Activated CD4-positive, alpha-beta memory T cell treated with anti-CD3 and anti-CD28 coated beads, Interleukin-2, amount 10 ng/mL, durations not matched to agents 7 days and 5 days (primary cell): ENCODE measurements around the gene HSPB1. TPM values are rescaled to one million over a fixed set of nuclear protein-coding genes. Genes with fewer than 3 reads are reported as not detected.
"Not testable (repeated sequence)": the region's sequence is repeated elsewhere in the genome, so short reads cannot be mapped to it uniquely, and the experiment has no call there.

Experiments
- CTCF ChIA-PET: fragments of 350-600 bp; sonication (Branson Sonifier 250); formaldehyde crosslinking; loops from one replicate; lab custom pipeline; 2021; ENCODE audit warnings: antibody characterized with exemption, inconsistent platforms; lab: Charles Lee
- POLR2A ChIA-PET: fragments of 350-600 bp; sonication (Branson Sonifier 250); formaldehyde crosslinking; loops from one replicate; lab custom pipeline; 2021; ENCODE audit warnings: antibody characterized with exemption; lab: Charles Lee
- DNase-seq: peaks from one replicate; pipeline ENCODE4 v3.0.0-alpha.2; 2020
- H3K27ac Mint-ChIP-seq: one replicate; pipeline ENCODE4 v1.8.0; 2021; ENCODE audit warnings: mild to moderate bottlenecking, mixed read lengths
- H3K27me3 Mint-ChIP-seq: one replicate; pipeline ENCODE4 v1.8.0; 2021; ENCODE audit warnings: mixed read lengths
- H3K36me3 Mint-ChIP-seq: one replicate; pipeline ENCODE4 v1.8.0; 2021; ENCODE audit warnings: low read depth, mixed read lengths
- H3K4me1 Mint-ChIP-seq: one replicate; pipeline ENCODE4 v1.8.0; 2021; ENCODE audit warnings: mixed read lengths
- H3K4me3 Mint-ChIP-seq: one replicate; pipeline ENCODE4 v1.8.0; 2021; ENCODE audit warnings: mild to moderate bottlenecking, mixed read lengths
- H3K9me3 Mint-ChIP-seq: one replicate; pipeline ENCODE4 v1.8.0; 2021; ENCODE audit warnings: mixed read lengths
- total RNA-seq, 2 experiments: library from RNA; stranded (reverse); gene quantifications; one replicate each; pipeline ENCODE4 v1.2.3, GENCODE V29; 2021

Gene HSPB1
- total RNA-seq, 2 experiments from 2014 or later = 33.7 to 38.4 TPM

DNA sequence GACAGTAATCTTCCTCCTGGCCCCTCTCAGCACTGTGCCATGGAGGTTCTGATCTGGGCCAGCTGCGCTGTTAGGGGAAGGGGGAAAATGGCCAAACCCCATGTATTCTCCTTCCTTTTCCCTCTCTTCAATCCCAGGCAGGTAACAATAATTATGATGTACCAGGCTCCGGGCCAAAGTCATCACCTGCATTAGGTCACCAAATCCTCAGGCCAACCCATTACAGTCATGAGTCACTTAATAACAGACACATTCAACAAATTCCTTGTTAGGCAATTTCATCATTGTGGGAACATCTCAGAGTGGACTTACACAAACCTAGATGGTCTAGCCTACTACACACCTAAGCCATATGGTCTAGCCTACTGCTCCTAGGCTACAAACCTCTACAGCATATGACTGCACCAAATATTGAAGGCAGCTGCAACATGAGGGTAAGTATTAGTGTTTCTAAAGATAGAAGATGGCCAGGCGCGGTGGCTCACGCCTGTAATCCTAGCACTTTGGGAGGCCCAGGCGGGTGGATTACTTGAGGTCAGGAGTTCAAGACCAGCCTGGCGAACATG, 2.2 kb upstream of the HSPB1 start:
- Mint-ChIP-seq H3K36me3 (no peaks in the 10 kb centered on the region), H3K27me3 (peaks cover 9% of the 10 kb centered on the region), H3K4me3 (no peak overlapping the region), H3K9me3 (no peaks in the 10 kb centered on the region), H3K27ac (no peak overlapping the region), H3K4me1 (peaks cover 20% of the 10 kb centered on the region)
- DNase-seq = no peak
- CTCF ChIA-PET = interaction anchor here (0.6 to 1.9 kb wide), 2 partner anchors 9 to 11 kb away, joined by 3 to 4 read pairs; no protein-coding TSS in a partner anchor
- POLR2A ChIA-PET = no interaction called here

DNA sequence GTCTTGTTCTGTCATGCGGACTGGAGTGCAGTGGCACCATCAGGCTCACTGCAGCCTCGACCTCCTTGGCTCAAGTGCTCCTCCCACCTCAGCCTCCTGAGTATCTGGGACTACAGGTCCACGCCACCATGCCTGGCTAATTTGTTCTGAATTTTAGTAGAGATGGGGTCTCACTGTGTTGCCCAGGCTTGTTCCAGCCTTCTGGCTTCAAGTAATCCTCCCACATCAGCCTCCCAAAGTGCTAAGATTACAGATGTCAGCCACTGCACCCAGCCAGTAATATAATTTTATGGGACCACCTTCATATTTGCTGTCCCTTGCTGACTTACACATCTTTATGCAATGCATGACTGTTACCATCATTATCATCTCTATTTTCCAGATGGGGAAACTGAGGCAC, 1.5 kb upstream of the HSPB1 start:
- peaks cover 20% of the 10 kb centered on the region for H3K4me1 Mint-ChIP-seq
- CTCF ChIA-PET = interaction anchor here (1.9 kb wide), 1 partner anchor 10 kb away, joined by 4 read pairs; no protein-coding TSS in a partner anchor
- H3K27ac Mint-ChIP-seq = no peak overlapping the region
- H3K36me3 Mint-ChIP-seq = no peaks in the 10 kb centered on the region
- H3K4me3 Mint-ChIP-seq = no peak overlapping the region
- DNase-seq = no peak
- H3K27me3 Mint-ChIP-seq = peaks cover 9% of the 10 kb centered on the region
- POLR2A ChIA-PET = interaction anchor here (0.6 kb wide), 1 partner anchor 410 kb away, joined by 3 read pairs; no protein-coding TSS in a partner anchor
- no peaks in the 10 kb centered on the region for H3K9me3 Mint-ChIP-seq

DNA sequence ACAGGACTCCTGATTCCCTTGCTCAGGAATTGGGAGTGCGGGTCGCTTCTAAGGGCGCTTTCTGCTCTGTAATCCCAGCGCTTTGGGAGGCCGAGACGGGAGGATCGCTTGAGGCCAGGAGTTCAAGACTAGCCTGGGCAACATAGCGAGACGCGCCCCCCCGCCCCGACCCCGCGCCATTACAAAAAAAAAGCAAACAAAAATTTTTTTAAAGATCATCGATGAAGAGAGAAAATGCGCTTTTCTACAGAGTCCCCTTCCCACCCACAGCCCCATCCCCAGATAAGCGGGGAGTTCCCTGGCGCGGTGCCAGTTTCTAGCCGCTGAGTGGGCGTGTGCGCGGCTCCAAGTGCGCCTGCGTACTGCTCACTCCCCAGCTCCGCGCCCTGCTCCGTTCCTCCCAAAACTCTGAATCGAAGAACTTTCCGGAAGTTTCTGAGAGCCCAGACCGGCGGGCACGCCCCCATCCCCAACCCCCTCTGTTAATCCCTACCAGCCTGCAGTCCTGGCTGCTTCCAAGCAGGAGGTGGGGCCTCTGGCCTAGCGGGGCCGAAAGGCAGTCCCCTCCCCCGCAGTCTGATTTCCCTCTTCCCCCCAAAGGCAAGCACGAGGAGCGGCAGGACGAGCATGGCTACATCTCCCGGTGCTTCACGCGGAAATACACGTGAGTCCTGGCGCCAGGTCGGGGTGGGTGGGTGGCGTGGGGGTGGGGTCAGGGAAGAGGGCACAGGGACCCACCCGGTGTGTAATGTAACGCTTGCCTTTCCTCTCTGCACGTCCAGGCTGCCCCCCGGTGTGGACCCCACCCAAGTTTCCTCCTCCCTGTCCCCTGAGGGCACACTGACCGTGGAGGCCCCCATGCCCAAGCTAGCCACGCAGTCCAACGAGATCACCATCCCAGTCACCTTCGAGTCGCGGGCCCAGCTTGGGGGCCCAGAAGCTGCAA, 1.0 kb downstream of the HSPB1 start:
- peak; percentile 72 for DNase-seq
- POLR2A ChIA-PET = interaction anchor here (3.8 kb wide), 1 partner anchor 14 kb away, joined by 19 read pairs; no protein-coding TSS in a partner anchor

DNA sequence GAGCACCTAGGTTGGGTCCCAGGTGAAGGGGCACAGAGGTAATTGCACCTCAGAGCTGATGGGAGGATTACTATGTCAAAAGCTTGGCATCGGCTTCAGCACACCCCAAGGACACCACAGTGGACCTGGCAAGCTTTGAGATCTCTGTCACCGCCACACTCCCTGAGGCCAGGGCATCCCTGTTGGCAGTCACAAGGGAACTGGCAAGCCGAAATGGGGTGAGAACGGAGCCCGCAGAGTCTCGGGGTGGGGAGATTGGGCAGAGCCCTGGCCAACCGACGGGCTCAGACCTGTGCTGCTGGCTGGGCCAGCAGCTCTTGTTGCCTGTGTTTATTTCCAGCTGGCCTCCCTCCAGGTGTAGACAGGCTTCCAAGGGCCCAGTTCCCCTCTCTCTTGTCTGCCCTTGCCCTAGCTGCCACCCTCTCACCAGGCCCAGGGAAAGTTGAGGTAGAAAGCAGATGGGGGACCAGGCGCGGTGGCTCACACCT, 2.5 kb downstream of the HSPB1 start:
- DNase-seq = no peak
- no peak overlapping the region for H3K27ac Mint-ChIP-seq

More for the DNA sequence above, 1.0 kb downstream of the HSPB1 start:
- H3K4me1 Mint-ChIP-seq = peaks cover 18% of the 10 kb centered on the region
- H3K27me3 Mint-ChIP-seq = peaks cover 9% of the 10 kb centered on the region
- H3K9me3 Mint-ChIP-seq = no peaks in the 10 kb centered on the region
- H3K4me3 Mint-ChIP-seq = peak overlapping the region; percentile 84
- H3K27ac Mint-ChIP-seq = peak overlapping the region; percentile 67
- CTCF ChIA-PET = interaction anchor here (0.7 to 2.7 kb wide), 4 partner anchors 11 to 15 kb away, joined by 3 to 18 read pairs (median 7); no protein-coding TSS in a partner anchor
- H3K36me3 Mint-ChIP-seq = no peaks in the 10 kb centered on the region

DNA sequence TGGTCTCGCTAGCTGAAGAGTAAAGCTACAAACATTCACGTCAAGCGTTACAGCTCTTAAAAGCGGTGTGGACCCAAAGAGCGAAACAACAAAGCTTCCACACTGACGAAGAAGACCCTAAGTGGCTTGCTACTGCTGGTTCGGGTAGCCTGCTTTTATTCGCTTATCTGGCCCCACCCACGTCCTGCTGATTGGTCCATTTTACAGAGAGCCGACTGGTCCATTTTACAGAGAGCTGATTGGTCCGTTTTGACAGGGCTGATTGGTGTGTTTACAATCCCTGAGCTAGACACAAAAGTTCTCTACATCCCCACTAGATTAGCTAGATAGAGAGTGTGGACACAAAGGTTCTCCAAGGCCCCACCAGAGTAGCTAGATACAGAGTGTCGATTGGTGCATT, 6.4 kb downstream of the HSPB1 start:
- H3K4me3 Mint-ChIP-seq, H3K4me1 Mint-ChIP-seq, H3K9me3 Mint-ChIP-seq, H3K36me3 Mint-ChIP-seq, H3K27me3 Mint-ChIP-seq, DNase-seq, H3K27ac Mint-ChIP-seq: not testable (repeated sequence)
- CTCF ChIA-PET = interaction anchor here (1.4 kb wide), 1 partner anchor 17 kb away, joined by 10 read pairs; no protein-coding TSS in a partner anchor
- POLR2A ChIA-PET = interaction anchor here (1.3 kb wide), 1 partner anchor 9 kb away, joined by 6 read pairs; no protein-coding TSS in a partner anchor

More for the DNA sequence above, 2.5 kb downstream of the HSPB1 start:
- H3K36me3 Mint-ChIP-seq = no peaks in the 10 kb centered on the region
- no peaks in the 10 kb centered on the region for H3K9me3 Mint-ChIP-seq
- peak overlapping the region; percentile 3 for H3K4me3 Mint-ChIP-seq
- CTCF ChIA-PET = interaction anchor here (0.8 to 2.2 kb wide), 6 partner anchors 9 to 36 kb away, joined by 3 to 15 read pairs (median 4); no protein-coding TSS in a partner anchor
- peaks cover 9% of the 10 kb centered on the region for H3K27me3 Mint-ChIP-seq
- POLR2A ChIA-PET = interaction anchor here (3.8 kb wide), 1 partner anchor 13 kb away, joined by 19 read pairs; no protein-coding TSS in a partner anchor
- H3K4me1 Mint-ChIP-seq = peaks cover 18% of the 10 kb centered on the region

DNA sequence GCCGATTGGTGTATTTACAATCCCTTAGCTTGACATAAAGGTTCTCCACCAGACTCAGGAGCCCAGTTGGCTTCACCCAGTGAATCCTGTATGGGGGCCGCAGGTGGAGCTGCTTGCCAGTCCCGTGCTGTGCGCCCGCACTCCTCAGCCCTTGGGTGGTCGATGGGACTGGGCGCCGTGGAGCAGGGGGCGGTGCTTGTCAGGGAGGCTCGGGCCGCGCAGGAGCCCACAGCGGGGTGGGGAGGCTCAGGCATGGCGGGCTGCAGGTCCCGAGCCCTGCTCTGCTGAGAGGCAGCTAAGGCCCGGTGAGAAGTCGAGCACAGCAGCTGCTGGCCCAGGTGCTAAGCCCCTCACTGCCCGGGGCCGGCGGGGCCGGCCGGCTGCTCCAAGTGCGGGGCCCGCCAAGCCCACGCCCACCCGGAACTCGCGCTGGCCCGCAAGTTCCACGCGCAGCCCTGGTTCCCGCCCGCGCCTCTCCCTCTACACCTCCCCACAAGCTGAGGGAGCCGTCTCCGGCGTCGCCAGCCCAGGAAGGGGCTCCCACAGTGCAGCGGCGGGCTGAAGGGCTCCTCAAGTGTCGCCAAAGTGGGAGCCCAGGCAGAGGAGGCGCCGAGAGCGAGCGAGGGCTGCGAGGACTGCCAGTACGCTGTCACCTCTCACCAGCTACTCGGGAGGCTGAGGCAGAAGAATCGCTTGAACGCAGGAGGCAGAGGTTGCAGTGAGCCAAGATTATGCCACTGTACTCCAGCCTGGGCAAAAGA, 7.0 kb downstream of the HSPB1 start:
- not testable (repeated sequence) for H3K27ac Mint-ChIP-seq, H3K4me3 Mint-ChIP-seq, H3K9me3 Mint-ChIP-seq, DNase-seq, H3K4me1 Mint-ChIP-seq, H3K27me3 Mint-ChIP-seq, H3K36me3 Mint-ChIP-seq
- ChIA-PET CTCF (interaction anchor here (1.2 to 1.4 kb wide), 2 partner anchors 18 to 131 kb away, joined by 4 to 10 read pairs; no protein-coding TSS in a partner anchor), POLR2A (interaction anchor here (1.3 kb wide), 1 partner anchor 8 kb away, joined by 6 read pairs; no protein-coding TSS in a partner anchor)

DNA sequence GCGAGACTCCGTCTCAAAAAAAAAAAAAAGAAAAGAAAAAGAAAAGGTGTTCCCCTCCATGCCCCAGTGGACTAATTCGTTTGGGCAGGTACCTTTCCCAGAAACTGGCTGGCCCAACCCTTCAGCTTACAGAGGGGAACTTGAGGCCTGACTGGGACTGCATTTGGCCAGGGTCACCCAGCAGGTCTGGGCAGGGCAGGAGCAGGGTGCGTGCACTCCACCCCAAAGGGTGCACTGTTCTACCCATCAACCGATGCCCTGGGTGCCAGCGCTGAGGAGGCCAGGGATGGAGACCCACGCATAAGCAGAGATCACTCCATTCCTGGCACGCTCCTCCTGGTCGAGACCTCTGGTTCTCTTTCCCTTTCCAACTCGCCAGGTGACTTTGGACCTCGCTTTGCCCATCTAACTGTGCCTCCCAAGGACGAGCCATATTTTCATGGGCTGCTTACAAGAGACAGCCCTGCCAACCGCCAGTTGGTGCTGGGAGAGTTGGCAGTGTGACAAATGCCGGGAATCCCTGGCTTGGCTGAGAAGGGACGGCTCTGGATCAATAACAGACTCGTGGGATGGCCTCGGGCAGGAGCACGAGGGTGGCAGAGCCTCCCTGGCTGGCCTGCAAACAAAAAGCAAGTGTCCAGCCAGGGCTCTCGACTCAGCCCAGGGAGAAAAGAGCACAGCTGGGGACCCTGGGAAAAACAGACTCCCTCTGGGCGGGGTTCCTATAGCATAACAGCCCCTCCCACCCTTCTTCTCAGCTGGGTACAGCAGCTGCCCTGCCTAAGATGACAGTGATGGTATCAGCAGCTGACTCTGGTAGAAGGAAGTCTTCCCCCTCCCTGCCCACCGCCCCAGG, 7.9 kb downstream of the HSPB1 start:
- no peaks in the 10 kb centered on the region for H3K36me3 Mint-ChIP-seq
- no peak overlapping the region for H3K27ac Mint-ChIP-seq
- no peaks in the 10 kb centered on the region for H3K9me3 Mint-ChIP-seq
- ChIA-PET CTCF (interaction anchor here (1.2 to 9.2 kb wide), 2 partner anchors 17 to 132 kb away, joined by 4 to 125 read pairs; no protein-coding TSS in a partner anchor), POLR2A (interaction anchor here (0.9 kb wide), 1 partner anchor 133 kb away, joined by 3 read pairs; no protein-coding TSS in a partner anchor)
- no peak overlapping the region for H3K4me3 Mint-ChIP-seq
- peaks cover 10% of the 10 kb centered on the region for H3K4me1 Mint-ChIP-seq
- no peak for DNase-seq
- no peaks in the 10 kb centered on the region for H3K27me3 Mint-ChIP-seq

DNA sequence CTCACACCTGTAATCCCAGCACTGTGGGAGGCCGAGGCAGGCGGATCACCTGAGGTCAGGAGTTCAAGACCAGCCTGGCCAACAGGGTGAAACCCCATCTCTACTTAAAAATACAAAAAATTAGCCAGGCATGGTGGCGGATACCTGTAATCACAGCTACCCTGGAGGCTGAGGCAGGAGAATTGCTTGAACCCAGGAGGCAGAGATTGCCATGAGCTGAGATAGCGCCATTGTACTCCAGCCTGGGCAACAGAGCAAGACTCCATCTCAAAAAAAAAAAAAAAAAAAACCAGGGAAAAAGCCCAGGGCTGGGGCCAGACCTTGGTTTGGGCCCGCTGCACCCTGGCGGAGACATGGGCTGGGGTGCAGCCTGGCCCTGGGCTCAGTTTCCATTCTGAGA, 9.4 kb downstream of the HSPB1 start:
- H3K27ac Mint-ChIP-seq, H3K4me3 Mint-ChIP-seq, H3K9me3 Mint-ChIP-seq, H3K27me3 Mint-ChIP-seq, H3K36me3 Mint-ChIP-seq, POLR2A ChIA-PET, DNase-seq: not testable (repeated sequence)
- peaks cover 11% of the 10 kb centered on the region for H3K4me1 Mint-ChIP-seq
- CTCF ChIA-PET = interaction anchor here (0.6 to 9.2 kb wide), 7 partner anchors 9 to 144 kb away, joined by 3 to 125 read pairs (median 3); partner anchors contain the start of gene HSPB1

DNA sequence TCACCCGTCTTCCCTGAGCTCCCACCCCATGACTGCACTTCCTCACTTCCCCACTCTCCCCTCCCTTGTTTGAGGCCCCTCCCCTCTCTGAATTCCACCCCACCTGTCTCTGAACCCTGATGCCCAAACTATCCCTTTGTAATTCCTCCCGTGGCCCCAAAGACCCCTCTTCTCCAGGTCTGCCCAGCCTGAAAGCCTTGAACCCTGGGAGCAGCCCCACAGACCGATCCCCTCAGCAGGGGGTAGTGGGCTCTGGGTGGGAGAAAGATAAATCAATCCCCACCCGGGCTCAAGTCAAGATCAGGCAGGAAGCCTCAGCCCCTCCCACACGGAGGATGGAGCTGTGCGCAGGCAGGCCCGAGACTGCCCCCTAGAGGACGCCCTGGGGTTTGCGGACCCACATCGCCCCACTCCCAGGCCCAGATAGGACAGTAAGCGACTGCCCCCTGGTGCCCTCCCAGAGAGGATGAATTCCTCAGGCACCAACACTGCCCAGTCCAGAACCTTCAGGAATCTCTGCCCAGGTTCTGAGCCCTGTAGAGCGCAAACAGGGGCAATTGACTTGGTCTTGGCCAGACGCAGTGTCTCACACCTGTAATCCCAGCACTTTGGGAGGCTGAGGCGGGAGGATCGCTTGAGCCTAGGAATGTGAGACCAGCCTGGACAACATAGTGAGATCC, 11.7 kb downstream of the HSPB1 start:
- CTCF ChIA-PET = interaction anchor here (0.6 to 9.2 kb wide), 32 partner anchors 9 to 574 kb away, joined by 3 to 125 read pairs (median 4); partner anchors contain the start of genes HSPB1, MDH2, STYXL1 and YWHAG
- Mint-ChIP-seq H3K27me3 (no peaks in the 10 kb centered on the region), H3K9me3 (no peaks in the 10 kb centered on the region), H3K27ac (no peak overlapping the region), H3K36me3 (peaks cover 3% of the 10 kb centered on the region), H3K4me1 (peaks cover 26% of the 10 kb centered on the region), H3K4me3 (peak overlapping the region; percentile 17)
- DNase-seq = peak; percentile 97
- POLR2A ChIA-PET = interaction anchor here (0.7 to 1.9 kb wide), 6 partner anchors 8 to 136 kb away, joined by 3 to 6 read pairs (median 3); no protein-coding TSS in a partner anchor

DNA sequence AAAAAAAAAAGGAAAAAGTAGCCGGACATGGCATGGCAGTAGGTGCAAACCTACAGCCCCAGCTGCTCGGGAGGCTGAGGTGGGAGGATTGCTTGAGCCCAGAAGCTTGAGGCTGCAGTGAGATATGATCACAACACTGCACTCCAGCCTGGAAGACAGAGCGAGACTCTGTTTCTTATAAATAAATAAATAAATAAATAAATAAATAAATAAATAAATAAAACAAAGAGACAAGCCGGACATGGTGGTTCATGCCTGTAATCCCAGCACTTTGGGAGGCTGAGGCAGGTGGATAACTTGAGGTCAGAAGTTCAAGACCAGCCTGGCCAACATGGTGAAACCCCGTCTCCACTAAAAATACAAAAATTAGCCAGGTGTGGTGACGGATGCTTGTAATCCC, 12.3 kb downstream of the HSPB1 start:
- not testable (repeated sequence) for H3K36me3 Mint-ChIP-seq, H3K4me3 Mint-ChIP-seq, H3K27me3 Mint-ChIP-seq, H3K9me3 Mint-ChIP-seq, DNase-seq, H3K27ac Mint-ChIP-seq
- CTCF ChIA-PET = interaction anchor here (0.6 to 9.2 kb wide), 28 partner anchors 9 to 575 kb away, joined by 3 to 125 read pairs (median 4); partner anchors contain the start of genes HSPB1, MDH2, STYXL1 and YWHAG
- POLR2A ChIA-PET = interaction anchor here (0.9 to 1.9 kb wide), 5 partner anchors 8 to 137 kb away, joined by 3 to 6 read pairs (median 3); no protein-coding TSS in a partner anchor
- peaks cover 31% of the 10 kb centered on the region for H3K4me1 Mint-ChIP-seq
